ENCODE results near the gene C6orf136. TPM values are rescaled to one million over a fixed set of nuclear protein-coding genes. Genes with fewer than 3 reads are reported as not detected.

C6orf136 gene
- total and polyA plus RNA-seq, 9 of the 15 experiments (the other 6 are each of a cell fraction or from before 2014, with no cell fraction given), result 14.1 to 63.1 (median 18.4) TPM

DNA sequence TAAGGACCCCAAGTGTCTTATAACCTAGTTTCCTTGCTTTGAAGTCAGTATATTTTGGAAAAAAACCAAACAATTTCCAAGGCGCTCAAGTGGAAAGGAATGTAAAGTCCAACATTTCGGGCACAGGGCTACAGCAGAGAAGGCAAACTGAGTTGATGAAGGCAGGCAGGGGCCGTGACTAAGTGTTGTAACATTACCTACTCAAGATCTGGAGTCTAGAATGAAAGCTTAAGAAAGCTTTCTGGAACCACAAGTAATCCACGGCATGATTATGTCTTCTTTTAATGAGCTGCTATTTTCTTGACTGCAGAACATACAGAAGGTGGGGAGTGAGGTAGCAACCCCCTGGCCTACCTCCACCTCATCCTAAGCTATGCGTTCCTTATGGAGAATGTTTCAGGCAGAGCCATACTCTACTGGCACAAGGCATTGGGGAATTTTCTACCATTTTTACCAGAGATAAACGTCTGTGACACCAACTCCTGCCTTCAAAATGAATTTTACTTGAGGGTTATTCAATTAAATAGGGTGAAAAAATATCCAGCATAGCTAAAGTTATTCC, 34.2 kb upstream of the C6orf136 start (continued):
- TF ChIP-seq MIER1 (IDR thresholded peaks at IDR 0.05; ENCODE audit: low read depth) (no peak), HNRNPUL1 (IDR thresholded peaks at IDR 0.05; ENCODE audit: low read length) (no peak), POLR2A (conservative IDR thresholded peaks at IDR 0.05) (peak; percentile 34; the same call in 1 of the 2 replicates), SUPT5H (IDR thresholded peaks at IDR 0.05) (0 out of 2 replicates have a peak, but pooled peaks have one; percentile 23), ZNF384 (IDR thresholded peaks at IDR 0.05; ENCODE audit: low read depth, low read length) (no peak), RBFOX2 (IDR thresholded peaks at IDR 0.05; ENCODE audit: low read depth, low read length) (peak; percentile 42), POLR2H (tag; IDR thresholded peaks at IDR 0.05; ENCODE audit: low read depth) (no peak), GTF2A2 (tag; IDR thresholded peaks at IDR 0.05) (no peak), ZFP30 (CRISPR knock-in tag; IDR thresholded peaks at IDR 0.05; ENCODE audit: borderline replicate concordance) (no peak), ZNF3 (CRISPR knock-in tag; IDR thresholded peaks at IDR 0.05) (no peak), ZNF41 (CRISPR knock-in tag; conservative IDR thresholded peaks at IDR 0.05) (no peak), ZNF274 (IDR thresholded peaks at IDR 0.05; ENCODE audit: borderline replicate concordance, low read depth, low read length) (no peak), NR2C2 (CRISPR knock-in tag; IDR thresholded peaks at IDR 0.05) (no peak), NR2C2 (tag; IDR thresholded peaks at IDR 0.05) (no peak), ZNF699 (CRISPR knock-in tag; IDR thresholded peaks at IDR 0.05; ENCODE audit: insufficient replicate concordance) (no peak), RBM34 (IDR thresholded peaks at IDR 0.05; ENCODE audit: borderline replicate concordance, insufficient read depth, low read length) (no peak), ARNT (IDR thresholded peaks at IDR 0.05) (no peak), POLR2G (IDR thresholded peaks at IDR 0.05; ENCODE audit: low read depth, low read length) (peak; percentile 44), SMARCC2 (IDR thresholded peaks at IDR 0.05; ENCODE audit: low read depth) (no peak), L3MBTL2 (IDR thresholded peaks at IDR 0.05) (no peak)
- TF ChIP-seq, protein P1, sequence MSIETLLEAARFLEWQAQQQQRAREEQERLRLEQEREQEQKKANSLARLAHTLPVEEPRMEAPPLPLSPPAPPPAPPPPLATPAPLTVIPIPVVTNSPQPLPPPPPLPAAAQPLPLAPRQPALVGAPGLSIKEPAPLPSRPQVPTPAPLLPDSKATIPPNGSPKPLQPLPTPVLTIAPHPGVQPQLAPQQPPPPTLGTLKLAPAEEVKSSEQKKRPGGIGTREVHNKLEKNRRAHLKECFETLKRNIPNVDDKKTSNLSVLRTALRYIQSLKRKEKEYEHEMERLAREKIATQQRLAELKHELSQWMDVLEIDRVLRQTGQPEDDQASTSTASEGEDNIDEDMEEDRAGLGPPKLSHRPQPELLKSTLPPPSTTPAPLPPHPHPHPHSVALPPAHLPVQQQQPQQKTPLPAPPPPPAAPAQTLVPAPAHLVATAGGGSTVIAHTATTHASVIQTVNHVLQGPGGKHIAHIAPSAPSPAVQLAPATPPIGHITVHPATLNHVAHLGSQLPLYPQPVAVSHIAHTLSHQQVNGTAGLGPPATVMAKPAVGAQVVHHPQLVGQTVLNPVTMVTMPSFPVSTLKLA (conservative IDR thresholded peaks at IDR 0.05), result no peak
- TF ChIP-seq, protein P2, sequence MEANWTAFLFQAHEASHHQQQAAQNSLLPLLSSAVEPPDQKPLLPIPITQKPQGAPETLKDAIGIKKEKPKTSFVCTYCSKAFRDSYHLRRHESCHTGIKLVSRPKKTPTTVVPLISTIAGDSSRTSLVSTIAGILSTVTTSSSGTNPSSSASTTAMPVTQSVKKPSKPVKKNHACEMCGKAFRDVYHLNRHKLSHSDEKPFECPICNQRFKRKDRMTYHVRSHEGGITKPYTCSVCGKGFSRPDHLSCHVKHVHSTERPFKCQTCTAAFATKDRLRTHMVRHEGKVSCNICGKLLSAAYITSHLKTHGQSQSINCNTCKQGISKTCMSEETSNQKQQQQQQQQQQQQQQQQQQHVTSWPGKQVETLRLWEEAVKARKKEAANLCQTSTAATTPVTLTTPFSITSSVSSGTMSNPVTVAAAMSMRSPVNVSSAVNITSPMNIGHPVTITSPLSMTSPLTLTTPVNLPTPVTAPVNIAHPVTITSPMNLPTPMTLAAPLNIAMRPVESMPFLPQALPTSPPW (CRISPR knock-in tag; IDR thresholded peaks at IDR 0.05), result no peak
- TF ChIP-seq, protein P3, sequence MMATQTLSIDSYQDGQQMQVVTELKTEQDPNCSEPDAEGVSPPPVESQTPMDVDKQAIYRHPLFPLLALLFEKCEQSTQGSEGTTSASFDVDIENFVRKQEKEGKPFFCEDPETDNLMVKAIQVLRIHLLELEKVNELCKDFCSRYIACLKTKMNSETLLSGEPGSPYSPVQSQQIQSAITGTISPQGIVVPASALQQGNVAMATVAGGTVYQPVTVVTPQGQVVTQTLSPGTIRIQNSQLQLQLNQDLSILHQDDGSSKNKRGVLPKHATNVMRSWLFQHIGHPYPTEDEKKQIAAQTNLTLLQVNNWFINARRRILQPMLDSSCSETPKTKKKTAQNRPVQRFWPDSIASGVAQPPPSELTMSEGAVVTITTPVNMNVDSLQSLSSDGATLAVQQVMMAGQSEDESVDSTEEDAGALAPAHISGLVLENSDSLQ (IDR thresholded peaks at IDR 0.05), result no peak
- TF ChIP-seq, protein P4, sequence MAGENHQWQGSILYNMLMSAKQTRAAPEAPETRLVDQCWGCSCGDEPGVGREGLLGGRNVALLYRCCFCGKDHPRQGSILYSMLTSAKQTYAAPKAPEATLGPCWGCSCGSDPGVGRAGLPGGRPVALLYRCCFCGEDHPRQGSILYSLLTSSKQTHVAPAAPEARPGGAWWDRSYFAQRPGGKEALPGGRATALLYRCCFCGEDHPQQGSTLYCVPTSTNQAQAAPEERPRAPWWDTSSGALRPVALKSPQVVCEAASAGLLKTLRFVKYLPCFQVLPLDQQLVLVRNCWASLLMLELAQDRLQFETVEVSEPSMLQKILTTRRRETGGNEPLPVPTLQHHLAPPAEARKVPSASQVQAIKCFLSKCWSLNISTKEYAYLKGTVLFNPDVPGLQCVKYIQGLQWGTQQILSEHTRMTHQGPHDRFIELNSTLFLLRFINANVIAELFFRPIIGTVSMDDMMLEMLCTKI (IDR thresholded peaks at IDR 0.05; ENCODE audit: partially characterized antibody), result no peak
- TF ChIP-seq, protein P5, sequence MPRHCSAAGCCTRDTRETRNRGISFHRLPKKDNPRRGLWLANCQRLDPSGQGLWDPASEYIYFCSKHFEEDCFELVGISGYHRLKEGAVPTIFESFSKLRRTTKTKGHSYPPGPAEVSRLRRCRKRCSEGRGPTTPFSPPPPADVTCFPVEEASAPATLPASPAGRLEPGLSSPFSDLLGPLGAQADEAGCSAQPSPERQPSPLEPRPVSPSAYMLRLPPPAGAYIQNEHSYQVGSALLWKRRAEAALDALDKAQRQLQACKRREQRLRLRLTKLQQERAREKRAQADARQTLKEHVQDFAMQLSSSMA (CRISPR knock-in tag; IDR thresholded peaks at IDR 0.05), result 0 out of 2 replicates have a peak, but pooled peaks have one; percentile 52

Data from K562 (cell line).